Activated B cell treated with CpG ODN at 0.5 μM for 24 hours (primary cell): ENCODE results near the gene AP1AR. TPM values are rescaled to one million over a fixed set of nuclear protein-coding genes. Genes with fewer than 3 reads are reported as not detected.

Source experiments
- ATAC-seq: fragments of 200-7000 bp; cut with Tn5 transposase; one replicate; pipeline ENCODE4 v1.10.0; 2021; ENCODE audit warnings: low read depth, mild to moderate bottlenecking, moderate library complexity
- CTCF ChIA-PET: fragments of 350-600 bp; sonication (Branson Sonifier 250); formaldehyde crosslinking; loops from one replicate; lab custom pipeline; 2021; ENCODE audit warnings: antibody characterized with exemption; lab: Charles Lee
- POLR2A ChIA-PET: fragments of 350-600 bp; sonication (Branson Sonifier 250); formaldehyde crosslinking; loops from one replicate; lab custom pipeline; 2021; ENCODE audit warnings: antibody characterized with exemption; lab: Charles Lee
- DNase-seq: peaks from one replicate; pipeline ENCODE4 v3.0.0; 2022
- H3K27ac Mint-ChIP-seq: one replicate; pipeline ENCODE4 v1.8.0; 2020; ENCODE audit warnings: mixed read lengths
- H3K27me3 Mint-ChIP-seq: one replicate; pipeline ENCODE4 v1.8.0; 2021; ENCODE audit warnings: mixed read lengths
- H3K36me3 Mint-ChIP-seq: one replicate; pipeline ENCODE4 v1.8.0; 2021; ENCODE audit warnings: low read depth, mixed read lengths
- H3K4me1 Mint-ChIP-seq: one replicate; pipeline ENCODE4 v1.8.0; 2021; ENCODE audit warnings: mixed read lengths
- H3K4me3 Mint-ChIP-seq: one replicate; pipeline ENCODE4 v1.8.0; 2020; ENCODE audit warnings: mild to moderate bottlenecking, mixed read lengths
- H3K9me3 Mint-ChIP-seq: one replicate; pipeline ENCODE4 v1.8.0; 2020; ENCODE audit warnings: mixed read lengths
- CTCF ChIP-seq: fragments of 200-600 bp; IDR thresholded peaks from one replicate; pipeline ENCODE4 v1.8.0; 2022; ENCODE audit warnings: antibody characterized with exemption, mild to moderate bottlenecking
- intact Hi-C: fragments of 100-400 bp; cut with micrococcal nuclease; formaldehyde crosslinking; loops from one replicate; pipeline ENCODE4 v1.15.1; 2024
- total RNA-seq: library from RNA; stranded (reverse); gene quantifications from 2 replicates; pipeline ENCODE4 v1.2.3, GENCODE V29; 2022

Gene AP1AR
- total RNA-seq, 1 donor from 2014 or later = 24.3 TPM

- intact Hi-C loops = loop anchor here (5.0 kb wide), 1 partner anchor 73 kb away; the partner anchor contains the start of gene FAM241A
- Mint-ChIP-seq H3K27ac (no peak overlapping the region), H3K36me3 (no peaks in the 10 kb centered on the region), H3K4me1 (no peaks in the 10 kb centered on the region), H3K9me3 (peaks cover 6% of the 10 kb centered on the region), H3K4me3 (no peak overlapping the region), H3K27me3 (peaks cover 3% of the 10 kb centered on the region)
- no peak for ATAC-seq
- ChIA-PET POLR2A (interaction anchor here (0.6 to 0.7 kb wide), 2 partner anchors 12 to 66 kb away, joined by 3 read pairs; partner anchors contain the start of gene TIFA), CTCF (interaction anchor here (1.1 to 1.5 kb wide), 2 partner anchors 15 to 304 kb away, joined by 3 to 4 read pairs; no protein-coding TSS in a partner anchor)
- TF ChIP-seq CTCF = no peak
- DNase-seq = no peak
Observed at GRCh38 chr4:112219826-112220366, 11.7 kb upstream of the AP1AR start.

- Mint-ChIP-seq H3K9me3 (peaks cover 6% of the 10 kb centered on the region), H3K27ac (no peak overlapping the region), H3K4me3 (no peak overlapping the region), H3K4me1 (no peaks in the 10 kb centered on the region), H3K36me3 (no peaks in the 10 kb centered on the region), H3K27me3 (peaks cover 7% of the 10 kb centered on the region)
- DNase-seq (no peak), ATAC-seq (no peak)
- intact Hi-C loops = no loop called here
- ChIA-PET CTCF (no interaction called here), POLR2A (no interaction called here)
- TF ChIP-seq CTCF = no peak
Observed at GRCh38 chr4:112222219-112222955, 9.2 kb upstream of the AP1AR start.

GRCh38 chr4:112225157-112225556 is 6.4 kb upstream of the AP1AR start:
- H3K9me3 Mint-ChIP-seq = peaks cover 6% of the 10 kb centered on the region
- H3K4me1 Mint-ChIP-seq = peaks cover 1% of the 10 kb centered on the region
- H3K27me3 Mint-ChIP-seq = peaks cover 7% of the 10 kb centered on the region
- H3K4me3 Mint-ChIP-seq = no peak overlapping the region
- ATAC-seq (no peak), DNase-seq (no peak)
- intact Hi-C loops = no loop called here
- TF ChIP-seq CTCF = no peak
- ChIA-PET CTCF (no interaction called here), POLR2A (no interaction called here)
- no peaks in the 10 kb centered on the region for H3K36me3 Mint-ChIP-seq
- H3K27ac Mint-ChIP-seq = no peak overlapping the region

GRCh38 chr4:112230879-112231778 is 458 bp upstream of the AP1AR start:
- CTCF ChIA-PET = interaction anchor here (1.6 to 2.8 kb wide), 3 partner anchors 11 to 133 kb away, joined by 3 to 14 read pairs (median 4); no protein-coding TSS in a partner anchor
- Mint-ChIP-seq H3K36me3 (peaks cover 8% of the 10 kb centered on the region), H3K4me1 (peaks cover 30% of the 10 kb centered on the region), H3K9me3 (no peaks in the 10 kb centered on the region), H3K27me3 (peaks cover 3% of the 10 kb centered on the region), H3K4me3 (peak overlapping the region; percentile 100), H3K27ac (peak overlapping the region; percentile 99)
- intact Hi-C loops = loop anchor here (1.0 to 10.0 kb wide), 8 partner anchors 36 to 1531 kb away; partner anchors contain the start of genes CAMK2D, FAM241A, LARP7 and NEUROG2
- POLR2A ChIA-PET = interaction anchor here (1.0 to 2.5 kb wide), 6 partner anchors 48 to 291 kb away, joined by 3 to 24 read pairs (median 8); partner anchors contain the start of genes ALPK1 and TIFA
- no peak for TF ChIP-seq CTCF
- ATAC-seq = peak; percentile 88
- peak; percentile 97 for DNase-seq
